ENCODE measurements around the gene RAP1A. TPM values are rescaled to one million over a fixed set of nuclear protein-coding genes. Genes with fewer than 3 reads are reported as not detected.

The RAP1A gene
- polyA plus RNA-seq, 1 experiment, result 78.1 TPM

DNA sequence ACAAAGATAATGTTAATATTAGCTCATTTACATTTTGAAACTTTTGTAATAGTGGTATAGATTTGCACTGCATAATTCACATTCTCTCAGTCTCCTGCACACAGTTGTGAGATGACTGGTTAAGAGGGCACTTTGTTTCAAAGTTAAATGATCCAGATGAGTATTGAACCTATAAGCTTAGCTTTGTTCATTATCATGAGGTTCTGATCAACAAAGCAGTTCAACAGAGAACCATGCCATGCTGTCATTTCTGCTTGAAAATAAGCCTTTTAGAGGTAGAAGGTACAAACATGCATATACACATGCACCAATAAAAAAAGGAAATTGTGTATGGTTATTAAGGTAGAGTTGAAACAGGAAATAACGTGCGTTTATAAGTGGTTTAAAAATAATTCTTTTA lies 4.8 kb downstream of the RAP1A start:
- DNase-seq (ENCODE audit: low read depth, low spot score), result no peak
- CTCF ChIA-PET, result interaction anchor here (7.2 kb wide), 1 partner anchor 116 kb away, joined by 42 read pairs; no protein-coding TSS in a partner anchor
- H3K4me3 ChIP-seq (ENCODE audit: low read depth, low read length), result no peak overlapping the region
- POLR2A ChIA-PET, result no interaction called here
- no peaks in the 10 kb centered on the region for H3K27me3 ChIP-seq (ENCODE audit: control insufficient read depth, insufficient read depth, low read length)
- no peak overlapping the region for H3K27ac ChIP-seq (ENCODE audit: low read depth, low read length)
- no peaks in the 10 kb centered on the region for H3K9me3 ChIP-seq (ENCODE audit: control insufficient read depth, insufficient read depth, low read length)
- TF ChIP-seq, protein P1, sequence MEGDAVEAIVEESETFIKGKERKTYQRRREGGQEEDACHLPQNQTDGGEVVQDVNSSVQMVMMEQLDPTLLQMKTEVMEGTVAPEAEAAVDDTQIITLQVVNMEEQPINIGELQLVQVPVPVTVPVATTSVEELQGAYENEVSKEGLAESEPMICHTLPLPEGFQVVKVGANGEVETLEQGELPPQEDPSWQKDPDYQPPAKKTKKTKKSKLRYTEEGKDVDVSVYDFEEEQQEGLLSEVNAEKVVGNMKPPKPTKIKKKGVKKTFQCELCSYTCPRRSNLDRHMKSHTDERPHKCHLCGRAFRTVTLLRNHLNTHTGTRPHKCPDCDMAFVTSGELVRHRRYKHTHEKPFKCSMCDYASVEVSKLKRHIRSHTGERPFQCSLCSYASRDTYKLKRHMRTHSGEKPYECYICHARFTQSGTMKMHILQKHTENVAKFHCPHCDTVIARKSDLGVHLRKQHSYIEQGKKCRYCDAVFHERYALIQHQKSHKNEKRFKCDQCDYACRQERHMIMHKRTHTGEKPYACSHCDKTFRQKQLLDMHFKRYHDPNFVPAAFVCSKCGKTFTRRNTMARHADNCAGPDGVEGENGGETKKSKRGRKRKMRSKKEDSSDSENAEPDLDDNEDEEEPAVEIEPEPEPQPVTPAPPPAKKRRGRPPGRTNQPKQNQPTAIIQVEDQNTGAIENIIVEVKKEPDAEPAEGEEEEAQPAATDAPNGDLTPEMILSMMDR (IDR thresholded peaks at IDR 0.05; ENCODE audit: low read depth, low read length), result no peak

- H3K4me3 ChIP-seq (ENCODE audit: low read depth, low read length), result no peak overlapping the region
Measured at GRCh38 chr1:111625276-111625675, 5.7 kb downstream of the RAP1A start.

GRCh38 chr1:111628153-111628552 lies 8.6 kb downstream of the RAP1A start:
- CTCF ChIA-PET, result interaction anchor here (1.2 kb wide), 1 partner anchor 11 kb away, joined by 4 read pairs; no protein-coding TSS in a partner anchor

More at GRCh38 chr1:111625276-111625675, 5.7 kb downstream of the RAP1A start:
- H3K27ac ChIP-seq (ENCODE audit: low read depth, low read length), result no peak overlapping the region
- no peaks in the 10 kb centered on the region for H3K27me3 ChIP-seq (ENCODE audit: control insufficient read depth, insufficient read depth, low read length)
- TF ChIP-seq, protein P1 (IDR thresholded peaks at IDR 0.05; ENCODE audit: low read depth, low read length), result no peak
- DNase-seq (ENCODE audit: low read depth, low spot score), result no peak
- POLR2A ChIA-PET, result no interaction called here
- no peaks in the 10 kb centered on the region for H3K9me3 ChIP-seq (ENCODE audit: control insufficient read depth, insufficient read depth, low read length)
- CTCF ChIA-PET, result no interaction called here

GRCh38 chr1:111629190-111629954 lies 9.8 kb downstream of the RAP1A start:
- Histone ChIP-seq H3K27me3 (ENCODE audit: control insufficient read depth, insufficient read depth, low read length) (no peaks in the 10 kb centered on the region), H3K4me3 (ENCODE audit: low read depth, low read length) (no peak overlapping the region), H3K27ac (ENCODE audit: low read depth, low read length) (no peak overlapping the region), H3K9me3 (ENCODE audit: control insufficient read depth, insufficient read depth, low read length) (no peaks in the 10 kb centered on the region)
- POLR2A ChIA-PET, result no interaction called here
- no peak for DNase-seq (ENCODE audit: low read depth, low spot score)
- TF ChIP-seq, protein P1 (IDR thresholded peaks at IDR 0.05; ENCODE audit: low read depth, low read length), result no peak
- CTCF ChIA-PET, result interaction anchor here (1.7 to 2.8 kb wide), 2 partner anchors 118 to 121 kb away, joined by 5 to 8 read pairs; no protein-coding TSS in a partner anchor

More at GRCh38 chr1:111628153-111628552, 8.6 kb downstream of the RAP1A start:
- Histone ChIP-seq H3K27me3 (ENCODE audit: control insufficient read depth, insufficient read depth, low read length) (no peaks in the 10 kb centered on the region), H3K27ac (ENCODE audit: low read depth, low read length) (no peak overlapping the region), H3K9me3 (ENCODE audit: control insufficient read depth, insufficient read depth, low read length) (no peaks in the 10 kb centered on the region), H3K4me3 (ENCODE audit: low read depth, low read length) (no peak overlapping the region)
- POLR2A ChIA-PET, result no interaction called here
- TF ChIP-seq, protein P1 (IDR thresholded peaks at IDR 0.05; ENCODE audit: low read depth, low read length), result no peak
- no peak for DNase-seq (ENCODE audit: low read depth, low spot score)

DNA sequence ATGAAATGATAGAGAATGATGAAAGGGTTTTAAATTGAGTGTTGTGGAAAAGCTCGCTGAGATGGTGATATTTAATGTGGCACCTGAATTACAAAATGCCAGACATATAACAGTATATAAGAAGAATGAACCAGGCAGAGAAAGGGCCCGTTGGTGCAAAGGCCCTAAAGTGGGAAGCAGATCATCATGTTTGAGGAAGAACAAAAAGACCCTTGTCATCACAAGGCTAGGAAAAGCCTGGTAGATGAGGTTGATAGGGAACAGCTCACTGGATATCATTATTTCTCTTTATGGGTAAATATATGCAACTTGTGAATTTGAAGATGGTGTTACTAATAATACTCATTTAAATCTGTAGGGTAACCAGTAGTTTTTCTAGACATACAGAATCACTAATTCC lies 11.0 kb downstream of the RAP1A start:
- CTCF ChIA-PET, result interaction anchor here (1.7 to 2.8 kb wide), 2 partner anchors 117 to 122 kb away, joined by 5 to 8 read pairs; no protein-coding TSS in a partner anchor
- TF ChIP-seq, protein P1 (IDR thresholded peaks at IDR 0.05; ENCODE audit: low read depth, low read length), result no peak
- H3K27ac ChIP-seq (ENCODE audit: low read depth, low read length), result no peak overlapping the region
- POLR2A ChIA-PET, result no interaction called here
- H3K9me3 ChIP-seq (ENCODE audit: control insufficient read depth, insufficient read depth, low read length), result no peaks in the 10 kb centered on the region
- DNase-seq (ENCODE audit: low read depth, low spot score), result no peak
- no peak overlapping the region for H3K4me3 ChIP-seq (ENCODE audit: low read depth, low read length)
- no peaks in the 10 kb centered on the region for H3K27me3 ChIP-seq (ENCODE audit: control insufficient read depth, insufficient read depth, low read length)
